Measurements from ENCODE around the gene UBE2L6. TPM values are rescaled to one million over a fixed set of nuclear protein-coding genes. Genes with fewer than 3 reads are reported as not detected.
A peak's percentile ranks its signal among the peaks of the same experiment; 100 is the strongest.

UBE2L6 gene
- 10 to 100 TPM; 11.0 to 46.4 (median 22.0) TPM for total RNA-seq

GRCh38 chr11:57567515-57568329 is at the start of gene UBE2L6:
Gene UBE2L6, minus strand, starts transcription at chr11:57567672. Its CDS starts 61 bp downstream, at chr11:57567611.
- Histone ChIP-seq H3K27ac (peak within 1 kb of the TSS; percentile 84 to 93 (median 90)), H3K4me3 (peak within 1 kb of the TSS; percentile 73 to 97 (median 84)), H3K27me3 (no peaks in the 10 kb centered on the region), H3K36me3 (no peaks in the 10 kb centered on the region), H3K9me3 (no peaks in the 10 kb centered on the region), H3K4me1 (peaks cover 7 to 49% (median 28%) of the 10 kb centered on the region in 3 donors)
- TF ChIP-seq CTCF (IDR thresholded peaks at IDR 0.05): peak in 2 of 6 experiments; percentile 93 to 94
- TF ChIP-seq POLR2A (IDR thresholded peaks at IDR 0.05): no peak
- WGBS, 2 donors: 0% methylated on average over 18 to 27 of the region's 92 CpGs
- peak; percentile 21 for DNase-seq
- intact Hi-C loops (cut with DNase I): loop anchor here (5.0 kb wide), 1 partner anchor 75 kb away; no protein-coding TSS in a partner anchor

GRCh38 chr11:57616595-57616994 is 49.1 kb upstream of the UBE2L6 start:
- H3K4me3 ChIP-seq: no peak overlapping the region
- intact Hi-C loops (cut with DNase I): no loop called here

GRCh38 chr11:57615308-57615707 is 47.8 kb upstream of the UBE2L6 start:
- Histone ChIP-seq H3K36me3 (peaks cover 0 to 62% (median 7%) of the 10 kb centered on the region in 3 donors), H3K4me3 (no peak overlapping the region), H3K27ac (no peak overlapping the region), H3K27me3 (no peaks in the 10 kb centered on the region), H3K9me3 (peaks cover 0 to 10% (median 0%) of the 10 kb centered on the region in 3 donors), H3K4me1 (peaks cover 0 to 12% (median 0%) of the 10 kb centered on the region in 3 donors)
- intact Hi-C loops (cut with DNase I): no loop called here
- WGBS, 2 donors: 42 to 75% methylated on average over 1 of the region's 1 CpG
- no peak for TF ChIP-seq CTCF (IDR thresholded peaks at IDR 0.05)
- no peak for TF ChIP-seq POLR2A (IDR thresholded peaks at IDR 0.05)
- DNase-seq: no peak

More at GRCh38 chr11:57616595-57616994, 49.1 kb upstream of the UBE2L6 start:
- WGBS, 2 donors: 51 to 71% methylated on average over 2 to 3 of the region's 3 CpGs
- no peak for DNase-seq
- peaks cover 0 to 50% (median 7%) of the 10 kb centered on the region in 3 donors for H3K36me3 ChIP-seq
- TF ChIP-seq CTCF (IDR thresholded peaks at IDR 0.05) (no peak), POLR2A (IDR thresholded peaks at IDR 0.05) (no peak)
- H3K27me3 ChIP-seq: no peaks in the 10 kb centered on the region
- H3K4me1 ChIP-seq: peaks cover 0 to 12% (median 0%) of the 10 kb centered on the region in 3 donors
- H3K9me3 ChIP-seq: peaks cover 0 to 10% (median 0%) of the 10 kb centered on the region in 3 donors
- no peak overlapping the region for H3K27ac ChIP-seq

- TF ChIP-seq POLR2A (IDR thresholded peaks at IDR 0.05) (no peak), CTCF (IDR thresholded peaks at IDR 0.05) (no peak)
- Histone ChIP-seq H3K4me3 (no peak overlapping the region), H3K9me3 (peaks cover 0 to 5% (median 0%) of the 10 kb centered on the region in 3 donors), H3K27me3 (no peaks in the 10 kb centered on the region), H3K4me1 (peaks cover 0 to 12% (median 0%) of the 10 kb centered on the region in 3 donors), H3K36me3 (peaks cover 0 to 69% (median 7%) of the 10 kb centered on the region in 3 donors), H3K27ac (no peak overlapping the region)
- 36 to 71% methylated on average over 5 to 9 of the region's 10 CpGs for WGBS, 2 donors
- no peak for DNase-seq
- intact Hi-C loops (cut with DNase I): no loop called here
These were observed 46.8 kb upstream of the UBE2L6 start for GRCh38 chr11:57614234-57614772.

GRCh38 chr11:57610170-57610569 is 42.7 kb upstream of the UBE2L6 start:
- H3K4me1 ChIP-seq: no peaks in the 10 kb centered on the region

More at GRCh38 chr11:57610170-57610569, 42.7 kb upstream of the UBE2L6 start:
- Histone ChIP-seq H3K9me3 (no peaks in the 10 kb centered on the region), H3K36me3 (peaks cover 0 to 95% (median 11%) of the 10 kb centered on the region in 3 donors), H3K27ac (no peak overlapping the region), H3K27me3 (no peaks in the 10 kb centered on the region), H3K4me3 (no peak overlapping the region)
- intact Hi-C loops (cut with DNase I): no loop called here
- DNase-seq: no peak
- TF ChIP-seq POLR2A (IDR thresholded peaks at IDR 0.05) (no peak), CTCF (IDR thresholded peaks at IDR 0.05) (no peak)
- 85 to 92% methylated on average over 4 of the region's 4 CpGs for WGBS, 2 donors

Data from esophagus squamous epithelium (tissue), 5 donors.